Measurements from ENCODE around the gene CCDC160.
"Not testable (repeated sequence)": the region's sequence is repeated elsewhere in the genome, so short reads cannot be mapped to it uniquely, and the experiment has no call there.

Gene CCDC160

GRCh38 chrX:134236626-134237614, at the start of gene CCDC160:
Gene CCDC160, plus strand, starts transcription at chrX:134237182. Its CDS starts 7,619 bp downstream, at chrX:134244801.
- no peak for DNase-seq (ENCODE audit: extremely low read depth in 1 of 2, low read depth in 1 of 2)

GRCh38 chrX:134191281-134191680, 45.7 kb upstream of the CCDC160 start:
- DNase-seq (ENCODE audit: extremely low read depth in 1 of 2, low read depth in 1 of 2): no peak

- no peak for DNase-seq (ENCODE audit: extremely low read depth in 1 of 2, low read depth in 1 of 2)
Measured at GRCh38 chrX:134194915-134195314, 42.1 kb upstream of the CCDC160 start.

- no peak for DNase-seq (ENCODE audit: extremely low read depth in 1 of 2, low read depth in 1 of 2)
Measured at GRCh38 chrX:134202561-134202960, 34.4 kb upstream of the CCDC160 start.

- no peak for DNase-seq (ENCODE audit: extremely low read depth in 1 of 2, low read depth in 1 of 2)
Measured at GRCh38 chrX:134206221-134206620, 30.8 kb upstream of the CCDC160 start.

GRCh38 chrX:134210465-134210864, 26.5 kb upstream of the CCDC160 start:
- no peak for DNase-seq (ENCODE audit: extremely low read depth in 1 of 2, low read depth in 1 of 2)

- no peak for DNase-seq (ENCODE audit: extremely low read depth in 1 of 2, low read depth in 1 of 2)
Measured at GRCh38 chrX:134235236-134235635, 1.7 kb upstream of the CCDC160 start.

- not testable (repeated sequence) for DNase-seq (ENCODE audit: extremely low read depth in 1 of 2, low read depth in 1 of 2)
Measured at GRCh38 chrX:134238144-134238543, 1.2 kb downstream of the CCDC160 start.

- no peak for DNase-seq (ENCODE audit: extremely low read depth in 1 of 2, low read depth in 1 of 2)
Measured at GRCh38 chrX:134239016-134239415, 2.0 kb downstream of the CCDC160 start.

GRCh38 chrX:134240209-134240608, 3.2 kb downstream of the CCDC160 start:
- no peak for DNase-seq (ENCODE audit: extremely low read depth in 1 of 2, low read depth in 1 of 2)

- DNase-seq (ENCODE audit: extremely low read depth in 1 of 2, low read depth in 1 of 2): no peak
Measured at GRCh38 chrX:134241960-134242619, 5.1 kb downstream of the CCDC160 start.

GRCh38 chrX:134244043-134244442, 7.1 kb downstream of the CCDC160 start:
- DNase-seq (ENCODE audit: extremely low read depth in 1 of 2, low read depth in 1 of 2): no peak

- no peak for DNase-seq (ENCODE audit: extremely low read depth in 1 of 2, low read depth in 1 of 2)
Measured at GRCh38 chrX:134246282-134246681, 9.3 kb downstream of the CCDC160 start.

GRCh38 chrX:134247492-134247891, 10.5 kb downstream of the CCDC160 start:
- no peak for DNase-seq (ENCODE audit: extremely low read depth in 1 of 2, low read depth in 1 of 2)

- DNase-seq (ENCODE audit: extremely low read depth in 1 of 2, low read depth in 1 of 2): no peak
Measured at GRCh38 chrX:134249241-134249640, 12.3 kb downstream of the CCDC160 start.

GRCh38 chrX:134251241-134251640, 14.3 kb downstream of the CCDC160 start:
- no peak for DNase-seq (ENCODE audit: extremely low read depth in 1 of 2, low read depth in 1 of 2)

GRCh38 chrX:134254511-134254910, 17.5 kb downstream of the CCDC160 start:
- DNase-seq (ENCODE audit: extremely low read depth in 1 of 2, low read depth in 1 of 2): no peak

- no peak for DNase-seq (ENCODE audit: extremely low read depth in 1 of 2, low read depth in 1 of 2)
Measured at GRCh38 chrX:134255555-134255954, 18.6 kb downstream of the CCDC160 start.

- no peak for DNase-seq (ENCODE audit: extremely low read depth in 1 of 2, low read depth in 1 of 2)
Measured at GRCh38 chrX:134256684-134257083, 19.7 kb downstream of the CCDC160 start.

GRCh38 chrX:134258202-134258601, 21.2 kb downstream of the CCDC160 start:
- no peak for DNase-seq (ENCODE audit: extremely low read depth in 1 of 2, low read depth in 1 of 2)

- not testable (repeated sequence) for DNase-seq (ENCODE audit: extremely low read depth in 1 of 2, low read depth in 1 of 2)
Measured at GRCh38 chrX:134285934-134286333, 49.0 kb downstream of the CCDC160 start.

- DNase-seq (ENCODE audit: extremely low read depth in 1 of 2, low read depth in 1 of 2): no peak
Measured at GRCh38 chrX:134287346-134287745, 50.4 kb downstream of the CCDC160 start.
